GM23338 (cell line): ENCODE measurements around the gene MAD1L1. TPM values are rescaled to one million over a fixed set of nuclear protein-coding genes. Genes with fewer than 3 reads are reported as not detected.

ENCODE experiments used
- ATAC-seq: fragments of 200-7000 bp; cut with Tn5 transposase; 3 replicates; pipeline ENCODE4 v1.9.1; 2020
- DNase-seq: peaks from one replicate; pipeline ENCODE4 v3.0.0-alpha.2; 2015; ENCODE audit warnings: low spot score
- H2AFZ ChIP-seq: fragments of 200-600 bp; sonication (generic); 2 replicates; pipeline ENCODE4 v1.8.0; 2016; ENCODE audit warnings: antibody characterized with exemption, mild to moderate bottlenecking, moderate library complexity
- H3F3A ChIP-seq: fragments of 200-600 bp; sonication (generic); replicated peaks from 2 replicates; pipeline ENCODE4 v1.8.0; 2017; ENCODE audit warnings: antibody characterized with exemption, mixed run types, low read depth
- H3K27ac ChIP-seq: fragments of 200-600 bp; sonication (generic); 2 replicates; pipeline ENCODE4 v1.6.1; 2016; ENCODE audit warnings: low read depth
- H3K27me3 ChIP-seq: fragments of 200-600 bp; sonication (generic); 2 replicates; pipeline ENCODE4 v1.8.0; 2016; ENCODE audit warnings: mild to moderate bottlenecking, mixed run types, moderate library complexity; ENCODE audit not compliant: insufficient read depth
- H3K36me3 ChIP-seq: fragments of 200-600 bp; sonication (generic); 2 replicates; pipeline ENCODE4 v1.8.0; 2016; ENCODE audit warnings: mild to moderate bottlenecking; ENCODE audit not compliant: insufficient read depth
- H3K4me1 ChIP-seq: fragments of 200-600 bp; sonication (generic); 2 replicates; pipeline ENCODE4 v1.8.0; 2016; ENCODE audit warnings: mild to moderate bottlenecking, moderate library complexity; ENCODE audit not compliant: insufficient read depth
- H3K4me2 ChIP-seq: fragments of 200-600 bp; sonication (generic); 2 replicates; pipeline ENCODE4 v1.7.1; 2017; ENCODE audit warnings: mixed run types
- H3K4me3 ChIP-seq: fragments of 200-600 bp; sonication (generic); 2 replicates; pipeline ENCODE4 v1.6.1; 2016; ENCODE audit warnings: mixed run types
- H3K79me2 ChIP-seq: fragments of 200-600 bp; sonication (generic); replicated peaks from 2 replicates; pipeline ENCODE4 v1.8.0; 2017; ENCODE audit warnings: mild to moderate bottlenecking; ENCODE audit not compliant: insufficient read depth
- H3K9me2 ChIP-seq: fragments of 200-600 bp; sonication (generic); 2 replicates; pipeline ENCODE4 v1.8.0; 2017; ENCODE audit not compliant: insufficient read depth
- H4K20me1 ChIP-seq: fragments of 200-600 bp; sonication (generic); replicated peaks from 2 replicates; pipeline ENCODE4 v1.8.0; 2017; ENCODE audit warnings: mild to moderate bottlenecking; ENCODE audit not compliant: insufficient read depth
- H3K27ac Mint-ChIP-seq: 2 replicates; pipeline ENCODE4 v1.8.0; 2020; ENCODE audit warnings: inconsistent platforms, mild to moderate bottlenecking, moderate library complexity, mixed read lengths
- H3K27me3 Mint-ChIP-seq: 3 replicates; pipeline ENCODE4 v1.8.0; 2022; ENCODE audit warnings: low read depth, mild to moderate bottlenecking, moderate library complexity, mixed read lengths, inconsistent platforms; ENCODE audit not compliant: insufficient read depth, poor library complexity
- H3K36me3 Mint-ChIP-seq: 3 replicates; pipeline ENCODE4 v1.8.0; 2021; ENCODE audit warnings: low read depth, mild to moderate bottlenecking, inconsistent platforms, moderate library complexity, mixed read lengths
- H3K4me1 Mint-ChIP-seq: 3 replicates; pipeline ENCODE4 v1.8.0; 2020; ENCODE audit warnings: mild to moderate bottlenecking, inconsistent platforms, mixed read lengths
- H3K4me3 Mint-ChIP-seq: 3 replicates; pipeline ENCODE4 v1.8.0; 2021; ENCODE audit warnings: moderate library complexity, mild to moderate bottlenecking, inconsistent platforms, mixed read lengths
- H3K9me3 Mint-ChIP-seq: 3 replicates; pipeline ENCODE4 v1.8.0; 2020; ENCODE audit warnings: moderate library complexity, mild to moderate bottlenecking, inconsistent platforms, mixed read lengths
- CREB1 ChIP-seq: fragments of 250-450 bp; sonication (Bioruptor Pico); IDR thresholded peaks from 2 replicates; pipeline ENCODE4 v1.5.0; 2020; ENCODE audit warnings: low read depth, mild to moderate bottlenecking, moderate library complexity
- CTCF ChIP-seq, 2 experiments: fragments of 200-600 bp in 1 of 2; sonication (generic) in 1 of 2; conservative IDR thresholded peaks; 2 replicates each; pipeline versions ENCODE4 v1.5.1 to v1.6.1; 2016 to 2017; ENCODE audit warnings: antibody characterized with exemption in 2 of 2, low read depth in 2 of 2, mild to moderate bottlenecking in 2 of 2, moderate library complexity in 1 of 2
- ETS1 ChIP-seq: IDR thresholded peaks from 2 replicates; pipeline ENCODE4 v1.6.1; 2016; ENCODE audit warnings: antibody characterized with exemption
- REST ChIP-seq: IDR thresholded peaks from one replicate; pipeline ENCODE4 v1.6.1; 2018; ENCODE audit warnings: antibody characterized with exemption; ENCODE audit not compliant: unreplicated experiment
- ZNF114 ChIP-seq: fragments of 250-450 bp; sonication (Bioruptor Pico); IDR thresholded peaks from 2 replicates; pipeline ENCODE4 v1.5.0; 2020; ENCODE audit warnings: mild to moderate bottlenecking, moderate library complexity
- ZNF331 ChIP-seq: fragments of 250-450 bp; sonication (Bioruptor Pico); IDR thresholded peaks from 2 replicates; pipeline ENCODE4 v1.5.0; 2020; ENCODE audit warnings: low read depth, mild to moderate bottlenecking, moderate library complexity
- polyA plus RNA-seq: library from polyadenylated mRNA; unstranded; fragments of >200 nt; fragmentation: Nextera tagmentation; extraction: Ambion mirVana; gene quantifications from 2 replicates; pipeline ENCODE4 v1.2.1, GENCODE V29; 2016
- total RNA-seq: library from RNA; depleted of rRNA; stranded (reverse); fragments of >200 nt; shearing (Covaris generic); gene quantifications from 2 replicates; pipeline ENCODE4 v1.2.3, GENCODE V29; 2014

The MAD1L1 gene
- total and polyA plus RNA-seq, 2 experiments from 2014 or later, result 40.3 to 59.3 TPM

- Mint-ChIP-seq H3K36me3 (peaks cover 10% of the 10 kb centered on the region), H3K27ac (no peak overlapping the region)
Observed at GRCh38 chr7:2117646-2118045, 115.1 kb downstream of the MAD1L1 start.

GRCh38 chr7:2116989-2117591 is 115.7 kb downstream of the MAD1L1 start:
- peaks cover 19% of the 10 kb centered on the region for H3K27me3 Mint-ChIP-seq
- Histone ChIP-seq H3K4me2 (no peak overlapping the region), H3K27ac (0 out of 2 replicates have a peak overlapping the region, but pooled peaks have one; percentile 14), H3K9me2 (no peaks in the 10 kb centered on the region), H3K4me3 (no peak overlapping the region), H3K79me2 (peaks cover 7% of the 10 kb centered on the region; the same call in 1 of the 2 replicates), H3F3A (no peaks in the 10 kb centered on the region), H3K36me3 (no peaks in the 10 kb centered on the region), H4K20me1 (no peaks in the 10 kb centered on the region), H2AFZ (no peak overlapping the region), H3K27me3 (no peaks in the 10 kb centered on the region), H3K4me1 (no peaks in the 10 kb centered on the region)
- H3K27ac Mint-ChIP-seq, result no peak overlapping the region
- no peak for ATAC-seq
- H3K9me3 Mint-ChIP-seq, result no peaks in the 10 kb centered on the region
- peaks cover 5% of the 10 kb centered on the region; the same call in 2 of the 3 replicates for H3K4me1 Mint-ChIP-seq
- no peak for DNase-seq
- H3K4me3 Mint-ChIP-seq, result no peak overlapping the region
- H3K36me3 Mint-ChIP-seq, result peaks cover 10% of the 10 kb centered on the region
- TF ChIP-seq ETS1 (no peak), ZNF114 (CRISPR knock-in tag) (no peak), ZNF331 (CRISPR knock-in tag) (no peak), CTCF (conservative IDR thresholded peaks at IDR 0.05; ENCODE audit: low read depth in 2 of 2) (no peak)

More at GRCh38 chr7:2117646-2118045, 115.1 kb downstream of the MAD1L1 start:
- H4K20me1 ChIP-seq, result no peaks in the 10 kb centered on the region
- H3K4me1 ChIP-seq, result no peaks in the 10 kb centered on the region
- DNase-seq, result no peak
- no peaks in the 10 kb centered on the region for H3K36me3 ChIP-seq
- no peak overlapping the region for H2AFZ ChIP-seq
- no peak overlapping the region for H3K4me2 ChIP-seq
- no peaks in the 10 kb centered on the region for H3K9me3 Mint-ChIP-seq
- H3K4me1 Mint-ChIP-seq, result peaks cover 3% of the 10 kb centered on the region; the same call in 2 of the 3 replicates
- ATAC-seq, result no peak
- peaks cover 17% of the 10 kb centered on the region for H3K27me3 Mint-ChIP-seq
- no peaks in the 10 kb centered on the region for H3K9me2 ChIP-seq
- H3K4me3 Mint-ChIP-seq, result no peak overlapping the region
- H3K27me3 ChIP-seq, result no peaks in the 10 kb centered on the region
- 0 out of 2 replicates have a peak, but pooled peaks cover 2% of the 10 kb centered on the region for H3K79me2 ChIP-seq
- H3K27ac ChIP-seq, result 0 out of 2 replicates have a peak overlapping the region, but pooled peaks have one; percentile 14
- TF ChIP-seq REST (no peak), CREB1 (CRISPR knock-in tag) (no peak)
- no peaks in the 10 kb centered on the region for H3F3A ChIP-seq
- H3K4me3 ChIP-seq, result no peak overlapping the region
